GM19025 (cell line): ENCODE data around the gene SNX11.
"Not testable (repeated sequence)": the region's sequence is repeated elsewhere in the genome, so short reads cannot be mapped to it uniquely, and the experiment has no call there.

Source experiments
- ATAC-seq: cut with Tn5 transposase; IDR thresholded peaks from one replicate; pipeline ENCODE4 v1.9.1; 2021; ENCODE audit warnings: mild to moderate bottlenecking, low read depth, moderate library complexity; ENCODE audit not compliant: unreplicated experiment

SNX11 gene, protein sequence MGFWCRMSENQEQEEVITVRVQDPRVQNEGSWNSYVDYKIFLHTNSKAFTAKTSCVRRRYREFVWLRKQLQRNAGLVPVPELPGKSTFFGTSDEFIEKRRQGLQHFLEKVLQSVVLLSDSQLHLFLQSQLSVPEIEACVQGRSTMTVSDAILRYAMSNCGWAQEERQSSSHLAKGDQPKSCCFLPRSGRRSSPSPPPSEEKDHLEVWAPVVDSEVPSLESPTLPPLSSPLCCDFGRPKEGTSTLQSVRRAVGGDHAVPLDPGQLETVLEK

DNA sequence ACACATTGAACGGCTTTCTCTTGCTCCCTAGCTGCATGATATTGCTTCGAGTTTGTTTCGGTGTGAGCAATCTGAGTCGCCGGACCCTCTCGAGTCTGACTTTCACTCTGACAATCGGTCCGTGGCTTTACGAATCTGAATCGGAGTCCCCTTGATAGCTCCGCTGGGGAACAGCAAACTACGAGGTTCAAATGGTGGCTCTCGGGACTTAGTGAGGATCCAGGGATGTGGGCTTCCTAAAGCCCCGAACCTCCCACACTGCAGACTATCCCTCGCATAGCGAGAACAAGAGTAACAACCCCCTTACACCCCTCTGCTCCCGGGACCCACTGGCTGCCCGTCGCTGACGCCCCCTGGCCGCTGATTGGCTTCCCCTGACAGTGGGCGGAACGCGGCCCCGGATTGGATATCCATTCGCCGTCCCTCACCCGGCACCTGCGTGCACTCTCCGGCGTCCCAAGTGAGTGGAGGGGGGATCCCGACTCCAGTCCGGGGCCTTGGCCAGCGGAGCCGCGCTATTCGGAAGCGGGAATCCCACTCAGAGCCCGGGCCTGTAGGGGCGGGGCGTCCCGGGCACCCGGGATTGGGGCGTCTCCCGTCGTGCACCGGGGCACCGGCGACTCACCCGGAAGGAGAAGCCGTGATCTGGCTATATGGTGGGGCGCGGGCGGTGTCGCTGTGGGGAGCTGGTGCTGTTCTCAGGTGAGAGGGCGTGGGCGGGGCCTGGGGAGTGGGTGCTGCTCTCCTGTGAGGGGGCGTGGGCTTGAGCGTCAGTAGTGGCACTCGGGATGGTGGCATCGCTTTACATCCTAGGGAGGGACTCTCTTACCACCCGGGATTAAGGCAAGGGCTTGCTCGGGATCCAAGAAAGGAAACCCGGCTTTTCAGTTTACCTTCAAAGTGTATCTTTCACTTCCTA, at the start of gene SNX11:
SNX11 (plus strand) TSS at position 630 of the 919 bp plus-strand sequence. CDS start 4,278 bp downstream, outside the sequence.
- peak; percentile 73 for ATAC-seq

DNA sequence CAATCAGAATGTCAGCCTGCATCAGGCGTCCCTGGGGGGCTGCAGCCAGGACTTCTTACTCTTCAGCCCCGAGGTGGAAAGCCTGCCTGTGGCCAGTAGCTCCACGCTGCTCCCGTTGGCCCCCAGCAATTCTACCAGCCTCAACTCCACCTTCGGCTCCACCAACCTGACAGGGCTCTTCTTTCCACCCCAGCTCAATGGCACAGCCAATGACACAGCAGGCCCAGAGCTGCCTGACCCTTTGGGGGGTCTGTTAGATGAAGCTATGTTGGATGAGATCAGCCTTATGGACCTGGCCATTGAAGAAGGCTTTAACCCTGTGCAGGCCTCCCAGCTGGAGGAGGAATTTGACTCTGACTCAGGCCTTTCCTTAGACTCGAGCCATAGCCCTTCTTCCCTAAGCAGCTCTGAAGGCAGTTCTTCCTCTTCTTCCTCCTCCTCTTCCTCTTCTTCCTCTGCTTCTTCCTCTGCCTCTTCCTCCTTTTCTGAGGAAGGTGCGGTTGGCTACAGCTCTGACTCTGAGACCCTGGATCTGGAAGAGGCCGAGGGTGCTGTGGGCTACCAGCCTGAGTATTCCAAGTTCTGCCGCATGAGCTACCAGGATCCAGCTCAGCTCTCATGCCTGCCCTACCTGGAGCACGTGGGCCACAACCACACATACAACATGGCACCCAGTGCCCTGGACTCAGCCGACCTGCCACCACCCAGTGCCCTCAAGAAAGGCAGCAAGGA, 49.0 kb upstream of the SNX11 start:
- ATAC-seq = no peak

DNA sequence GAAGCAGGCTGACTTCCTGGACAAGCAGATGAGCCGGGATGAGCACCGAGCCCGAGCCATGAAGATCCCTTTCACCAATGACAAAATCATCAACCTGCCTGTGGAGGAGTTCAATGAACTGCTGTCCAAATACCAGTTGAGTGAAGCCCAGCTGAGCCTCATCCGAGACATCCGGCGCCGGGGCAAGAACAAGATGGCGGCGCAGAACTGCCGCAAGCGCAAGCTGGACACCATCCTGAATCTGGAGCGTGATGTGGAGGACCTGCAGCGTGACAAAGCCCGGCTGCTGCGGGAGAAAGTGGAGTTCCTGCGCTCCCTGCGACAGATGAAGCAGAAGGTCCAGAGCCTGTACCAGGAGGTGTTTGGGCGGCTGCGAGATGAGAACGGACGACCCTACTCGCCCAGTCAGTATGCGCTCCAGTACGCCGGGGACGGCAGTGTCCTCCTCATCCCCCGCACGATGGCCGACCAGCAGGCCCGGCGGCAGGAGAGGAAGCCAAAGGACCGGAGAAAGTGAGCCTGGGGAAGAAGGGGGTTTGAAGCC, 48.4 kb upstream of the SNX11 start:
- ATAC-seq = no peak

DNA sequence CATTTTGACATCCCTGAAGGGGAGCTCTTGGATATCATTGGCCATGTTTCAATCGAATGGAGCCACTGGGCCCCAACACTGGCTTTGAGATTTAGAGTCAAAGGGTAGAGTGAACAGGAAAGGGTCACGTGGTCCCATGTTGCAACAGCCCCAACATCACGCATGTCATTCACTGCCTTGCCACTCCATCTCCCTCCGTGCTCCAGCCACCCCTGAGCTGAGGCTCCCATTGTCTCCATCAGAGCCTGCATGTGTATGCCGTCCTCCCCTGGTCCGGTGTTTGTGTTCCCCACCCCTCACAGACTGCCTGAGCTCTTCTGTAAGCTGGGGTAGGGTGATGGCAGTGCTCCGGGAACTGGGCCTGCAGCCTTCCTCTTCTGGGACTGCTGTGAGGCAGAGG, 47.3 kb upstream of the SNX11 start:
- no peak for ATAC-seq

DNA sequence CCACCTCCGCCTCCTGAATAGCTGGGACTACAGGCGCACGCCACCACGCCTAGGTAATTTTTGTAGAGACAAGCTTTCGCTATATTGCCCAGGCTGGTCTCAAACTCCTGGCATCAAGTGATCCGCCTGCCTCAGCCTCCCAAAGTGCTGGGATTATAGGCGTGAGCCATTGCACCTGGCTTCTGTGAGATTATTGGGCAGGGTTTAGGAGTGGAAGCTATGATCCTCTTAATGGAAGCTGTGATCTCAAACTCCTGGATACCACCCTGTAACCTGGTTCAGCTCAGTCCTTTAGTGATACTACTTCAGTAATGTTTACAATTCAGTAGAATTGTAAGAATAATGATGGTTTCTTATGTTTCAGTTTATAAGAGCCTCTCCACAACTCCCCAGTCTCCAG, 45.3 kb upstream of the SNX11 start:
- ATAC-seq = no peak

DNA sequence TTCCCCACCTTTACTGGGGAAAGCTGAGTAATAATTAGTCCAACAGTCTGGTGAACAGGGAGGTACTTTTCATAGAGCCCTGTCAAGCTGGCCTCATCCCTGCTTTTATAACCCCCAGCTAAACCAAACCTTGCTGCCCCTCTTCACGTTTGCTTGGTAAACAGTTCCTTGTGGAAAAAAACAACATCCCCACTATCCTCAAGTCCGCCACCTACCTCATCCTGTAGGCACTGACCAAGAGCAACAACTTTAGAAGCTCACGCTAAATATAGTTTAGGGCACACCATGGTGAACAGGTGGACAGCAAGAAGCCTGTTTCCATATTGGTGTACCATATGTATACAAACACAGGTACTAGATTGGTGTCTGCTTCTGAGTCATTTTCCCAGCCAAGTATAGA, 42.9 kb upstream of the SNX11 start:
- ATAC-seq = no peak

DNA sequence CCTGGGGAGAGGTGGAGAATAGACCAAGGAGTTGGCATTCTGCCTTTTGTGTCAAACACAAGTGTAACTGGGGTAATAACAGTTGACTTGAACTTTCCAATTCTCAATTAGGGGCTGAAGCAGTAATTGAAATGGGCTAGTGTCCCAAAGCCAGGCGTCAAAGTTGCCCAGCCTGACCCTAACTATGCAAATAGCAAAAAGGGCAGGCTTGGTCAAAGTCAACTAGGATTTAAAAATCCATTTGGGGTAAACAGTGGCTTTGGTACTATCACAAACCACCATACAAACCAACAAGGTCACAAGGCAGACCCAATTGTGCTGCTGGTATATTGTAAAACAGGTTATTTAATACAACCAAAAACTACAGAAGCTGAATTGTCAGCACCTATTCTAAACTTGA, 41.4 kb upstream of the SNX11 start:
- ATAC-seq = no peak

DNA sequence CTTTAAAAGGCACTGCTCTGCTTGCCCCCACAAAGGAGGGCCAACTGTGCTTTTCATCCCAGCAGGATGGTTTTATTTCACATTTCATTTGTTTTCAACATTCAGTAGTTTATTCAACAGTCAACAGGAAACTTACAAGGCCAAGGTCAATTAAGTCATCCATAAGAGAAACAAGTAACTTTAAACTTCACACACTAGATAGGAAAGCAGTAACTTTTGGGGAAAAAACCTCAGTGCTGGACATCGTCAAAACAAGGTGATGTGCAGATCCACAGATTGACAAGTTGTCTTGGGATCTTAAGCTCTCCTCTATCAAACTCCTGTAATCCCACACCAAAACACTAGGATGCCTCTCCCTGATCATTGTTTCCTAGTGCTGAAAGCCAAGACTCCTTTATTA, 40.9 kb upstream of the SNX11 start:
- no peak for ATAC-seq

DNA sequence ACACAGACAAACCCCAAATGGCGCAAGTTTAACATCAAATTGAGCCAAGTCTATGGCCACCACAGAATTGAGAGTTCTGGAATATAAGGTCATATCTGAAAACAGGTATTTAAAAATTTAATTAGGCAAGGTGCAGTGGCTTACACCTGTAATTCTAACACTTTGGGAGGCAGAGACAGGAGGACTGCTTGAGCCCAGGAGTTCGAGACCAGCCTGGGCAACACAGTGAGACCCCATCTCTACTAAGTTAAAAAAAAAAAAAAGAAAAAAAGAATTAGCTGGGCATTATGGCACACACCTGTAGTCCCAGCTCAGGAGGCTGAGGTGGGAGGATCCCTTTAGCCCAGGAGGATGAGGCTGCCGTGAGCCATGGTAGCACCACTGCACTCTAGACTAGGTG, 40.3 kb upstream of the SNX11 start:
- ATAC-seq = no peak

DNA sequence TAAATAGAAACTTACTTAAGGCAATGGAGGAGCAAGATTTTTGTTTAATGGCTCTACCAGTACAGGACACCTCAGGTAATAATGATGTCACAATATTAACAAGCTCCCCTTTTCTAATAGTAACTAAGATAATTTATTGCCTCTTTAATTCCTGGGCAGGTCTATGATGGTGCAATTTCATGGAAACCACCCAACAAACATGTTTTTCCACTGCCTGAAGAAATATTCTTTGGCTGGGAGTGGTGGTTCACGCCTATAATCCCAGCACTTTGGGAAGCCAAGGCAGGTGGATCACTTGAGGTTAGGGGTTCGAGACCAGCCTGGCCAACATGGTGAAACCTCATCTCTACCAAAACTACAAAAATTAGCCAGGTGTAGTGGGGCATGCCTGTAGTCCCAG, 39.8 kb upstream of the SNX11 start:
- not testable (repeated sequence) for ATAC-seq

DNA sequence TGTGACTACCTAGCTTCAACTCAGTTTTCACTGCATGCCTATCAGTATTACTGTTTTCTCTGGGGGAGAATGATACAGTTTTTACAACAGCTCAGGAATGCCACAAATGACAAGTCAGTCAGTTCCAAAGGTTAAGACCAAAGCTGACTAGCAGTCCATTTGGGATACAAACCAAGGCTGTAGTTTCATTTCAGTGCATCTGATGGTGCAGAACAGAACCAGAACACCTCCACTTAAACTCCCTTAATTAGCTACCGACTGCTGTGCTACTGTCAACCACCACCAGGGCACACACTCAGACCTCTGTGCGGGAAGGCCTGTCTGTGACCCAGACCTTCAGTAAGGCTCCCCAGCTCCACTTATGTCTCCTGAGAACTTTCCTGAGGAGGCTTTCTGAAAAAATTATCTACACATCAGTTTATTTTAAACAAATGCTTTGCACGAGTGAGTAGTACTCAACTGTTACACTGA, 39.0 kb upstream of the SNX11 start:
- ATAC-seq = no peak

DNA sequence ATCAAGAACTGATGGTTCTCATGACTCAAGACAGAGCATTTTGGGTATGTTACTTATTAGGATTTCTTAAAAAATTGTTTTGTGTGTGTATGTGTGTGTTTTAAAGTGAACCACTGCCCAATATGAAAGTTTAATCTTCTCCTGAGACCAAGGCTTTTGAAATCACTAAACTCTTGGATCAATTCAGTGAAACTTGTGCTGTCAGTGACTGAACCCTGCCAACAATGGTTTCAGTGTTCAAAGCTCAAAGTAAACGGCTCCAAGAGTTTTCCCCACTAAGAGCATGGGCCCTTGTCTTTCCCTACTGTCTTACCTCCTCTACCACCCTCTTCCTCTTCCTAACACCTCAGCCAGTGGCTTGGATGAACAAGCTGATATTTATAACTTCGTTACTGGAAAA, 37.4 kb upstream of the SNX11 start:
- ATAC-seq = no peak

DNA sequence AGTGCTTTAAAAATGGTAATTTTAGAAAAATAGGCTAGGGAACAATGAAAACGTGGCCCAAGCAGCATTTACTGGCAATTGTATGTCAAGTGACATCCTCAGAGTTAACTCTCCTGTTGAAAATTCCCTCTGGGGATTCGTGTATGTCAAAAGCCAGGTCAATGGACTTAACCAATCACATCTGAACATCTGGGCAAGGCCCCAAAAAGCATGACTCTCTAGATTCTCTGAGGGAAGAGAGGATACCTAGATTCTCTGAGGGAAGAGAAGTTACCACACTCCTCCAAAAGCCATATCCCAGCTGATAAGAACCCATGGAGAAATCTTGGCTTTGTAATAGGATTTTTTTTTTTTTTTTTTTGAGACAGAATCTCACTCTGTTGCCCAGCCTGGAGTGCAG, 35.9 kb upstream of the SNX11 start:
- no peak for ATAC-seq

DNA sequence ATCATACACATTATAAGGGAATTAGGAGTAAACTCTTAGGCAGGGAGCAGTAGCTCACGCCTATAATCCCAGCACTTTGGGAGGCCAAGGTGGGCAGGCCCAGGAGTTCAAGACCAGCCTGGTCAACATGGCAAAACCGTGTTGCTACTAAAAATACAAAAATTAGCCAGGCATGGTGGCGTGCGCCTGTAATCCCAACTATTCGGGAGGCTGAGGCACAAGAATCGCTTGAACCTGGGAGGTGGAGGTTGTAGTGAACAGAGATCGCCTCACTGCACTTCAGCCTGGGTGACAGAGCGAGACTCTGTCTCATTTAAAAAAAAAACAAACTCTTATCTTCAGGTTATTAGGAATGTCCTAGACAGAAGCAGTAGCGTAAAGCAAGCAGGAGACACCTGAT, 34.8 kb upstream of the SNX11 start:
- ATAC-seq = not testable (repeated sequence)

DNA sequence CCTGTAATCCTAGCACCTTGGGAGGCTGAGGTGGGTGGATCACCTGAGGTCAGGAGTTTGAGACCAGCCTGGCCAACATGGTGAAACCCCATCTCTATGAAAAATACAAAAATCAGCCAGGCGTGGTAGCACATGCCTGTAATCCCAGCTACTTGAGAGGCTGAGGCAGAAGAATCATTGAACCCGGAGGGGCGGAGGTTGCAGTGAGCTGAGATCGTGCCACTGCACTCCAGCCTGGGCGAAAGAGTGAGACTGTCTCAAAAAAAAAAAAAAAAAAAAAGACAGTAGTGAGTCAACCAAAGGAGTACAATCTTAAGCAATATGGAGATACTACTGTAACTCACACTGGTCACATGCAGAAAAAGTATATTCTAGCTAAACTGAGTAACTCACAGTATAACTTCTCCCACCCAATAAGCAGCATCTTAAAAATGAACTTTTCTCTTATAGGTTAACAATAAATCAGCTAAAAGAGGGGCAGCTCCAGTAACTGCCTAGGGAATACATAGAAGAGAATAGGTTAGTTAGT, 33.9 kb upstream of the SNX11 start:
- ATAC-seq = not testable (repeated sequence)

DNA sequence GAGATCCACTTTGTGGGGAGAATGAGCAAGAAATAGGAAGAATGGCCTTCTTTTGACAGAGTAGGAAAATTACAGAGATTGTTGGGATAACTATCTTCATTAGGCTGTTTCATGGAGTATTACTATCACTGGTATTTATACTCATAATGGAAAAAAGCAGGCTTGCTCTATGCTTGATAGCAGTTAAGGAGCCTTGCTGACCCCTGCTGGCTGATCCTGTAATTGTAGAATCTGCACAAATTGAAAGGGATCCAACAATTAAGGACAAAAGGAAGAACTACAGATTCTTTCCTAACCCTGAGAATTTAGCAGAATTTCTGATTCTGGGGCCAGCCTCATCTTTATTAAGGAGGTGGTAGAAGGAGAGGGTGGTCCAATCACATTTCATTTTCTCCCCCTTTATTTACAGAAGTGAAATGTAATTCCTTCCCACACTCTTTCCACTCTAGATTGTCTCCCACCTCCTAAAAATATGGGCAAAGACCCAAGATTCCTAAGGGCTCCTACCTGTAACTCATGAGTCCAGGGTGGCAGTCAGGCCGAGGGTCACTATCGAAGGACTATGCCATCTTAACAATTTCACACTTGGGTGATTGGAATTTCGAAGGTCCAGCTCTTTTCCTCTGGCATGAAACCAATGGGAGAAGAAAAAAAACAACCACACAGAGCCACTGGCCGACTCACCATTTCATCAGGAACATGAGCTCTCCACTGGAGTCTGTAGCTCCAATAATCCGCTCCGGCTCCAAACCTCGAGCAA, 33.1 kb upstream of the SNX11 start:
- ATAC-seq = no peak

DNA sequence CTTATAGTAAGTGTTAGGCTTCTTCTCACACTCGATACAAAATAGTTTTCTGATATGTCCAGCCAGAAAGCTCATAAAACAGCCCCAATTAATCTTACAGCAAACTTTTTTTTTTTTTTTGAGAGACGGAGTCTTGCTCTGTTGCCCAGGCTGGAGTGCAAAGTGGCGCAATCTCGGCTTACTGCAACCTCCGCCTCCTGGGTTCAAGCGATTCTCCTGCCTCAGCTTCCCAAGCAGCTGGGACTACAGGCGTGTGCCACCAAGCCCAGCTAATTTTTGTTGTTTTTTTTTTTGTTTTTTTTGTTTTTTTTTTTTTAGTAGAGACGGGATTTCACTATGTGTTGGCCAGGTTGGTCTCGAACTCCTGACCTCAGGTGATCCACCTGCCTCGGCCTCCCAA, 30.4 kb upstream of the SNX11 start:
- not testable (repeated sequence) for ATAC-seq

DNA sequence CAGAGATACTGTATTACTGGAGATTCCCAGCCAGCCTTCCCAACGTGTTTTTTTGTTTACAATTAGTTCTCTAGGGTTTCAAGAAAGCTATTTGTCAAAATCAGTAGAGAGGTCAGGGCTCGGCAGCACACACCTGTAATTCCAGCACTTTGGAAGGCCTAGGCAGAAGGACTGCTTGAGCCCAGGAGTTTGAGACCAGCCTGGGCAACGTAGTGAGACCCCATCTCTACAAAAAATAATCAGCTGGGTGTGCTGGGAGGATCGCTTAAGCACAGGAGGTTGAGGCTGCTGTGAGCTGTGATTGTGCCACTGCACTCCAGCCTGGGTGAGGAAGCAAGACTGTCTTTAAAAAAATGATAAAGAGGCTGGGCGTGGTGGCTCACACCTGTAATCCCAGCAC, 25.7 kb upstream of the SNX11 start:
- ATAC-seq = no peak

DNA sequence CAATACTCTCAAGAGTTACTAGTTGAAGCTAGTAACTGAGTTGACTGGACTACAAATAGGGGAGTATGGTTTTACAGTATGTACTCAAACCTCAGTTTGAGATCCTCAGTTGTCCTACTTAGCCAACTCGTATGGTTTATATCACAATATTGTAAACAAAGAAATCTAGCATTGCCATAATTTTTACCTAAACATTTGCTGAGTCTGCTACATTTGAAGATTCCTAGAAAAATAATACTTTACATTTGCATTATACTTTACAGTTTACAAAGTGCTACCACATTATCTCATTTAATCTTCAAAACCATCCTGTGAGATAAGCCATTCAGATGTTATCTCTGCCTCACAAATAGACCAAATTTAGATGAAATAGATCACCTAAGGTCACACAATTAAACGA, 22.6 kb upstream of the SNX11 start:
- ATAC-seq = no peak
